ENCODE results near the gene CUZD1.

DNA sequence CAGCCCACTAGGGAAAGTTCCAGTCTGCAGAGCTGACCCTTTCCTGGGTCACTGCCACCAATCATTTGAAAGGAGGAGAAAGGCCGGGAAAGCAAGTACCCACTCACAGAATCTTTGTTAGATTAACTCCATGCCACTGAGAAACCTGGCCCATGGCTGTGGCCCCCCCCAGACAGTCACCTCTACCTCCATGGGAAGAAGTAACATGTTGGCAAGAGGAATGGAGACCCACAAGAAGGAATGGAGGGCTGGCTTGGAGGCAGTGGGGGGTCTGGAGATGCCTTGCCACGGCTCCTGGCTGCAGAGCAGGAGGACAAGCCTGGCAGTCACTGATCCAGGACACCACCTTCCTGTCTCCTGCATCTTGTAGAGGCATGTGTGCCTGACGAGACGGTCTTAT lies 32.9 kb downstream of the CUZD1 start:
- TF ChIP-seq, protein P1, sequence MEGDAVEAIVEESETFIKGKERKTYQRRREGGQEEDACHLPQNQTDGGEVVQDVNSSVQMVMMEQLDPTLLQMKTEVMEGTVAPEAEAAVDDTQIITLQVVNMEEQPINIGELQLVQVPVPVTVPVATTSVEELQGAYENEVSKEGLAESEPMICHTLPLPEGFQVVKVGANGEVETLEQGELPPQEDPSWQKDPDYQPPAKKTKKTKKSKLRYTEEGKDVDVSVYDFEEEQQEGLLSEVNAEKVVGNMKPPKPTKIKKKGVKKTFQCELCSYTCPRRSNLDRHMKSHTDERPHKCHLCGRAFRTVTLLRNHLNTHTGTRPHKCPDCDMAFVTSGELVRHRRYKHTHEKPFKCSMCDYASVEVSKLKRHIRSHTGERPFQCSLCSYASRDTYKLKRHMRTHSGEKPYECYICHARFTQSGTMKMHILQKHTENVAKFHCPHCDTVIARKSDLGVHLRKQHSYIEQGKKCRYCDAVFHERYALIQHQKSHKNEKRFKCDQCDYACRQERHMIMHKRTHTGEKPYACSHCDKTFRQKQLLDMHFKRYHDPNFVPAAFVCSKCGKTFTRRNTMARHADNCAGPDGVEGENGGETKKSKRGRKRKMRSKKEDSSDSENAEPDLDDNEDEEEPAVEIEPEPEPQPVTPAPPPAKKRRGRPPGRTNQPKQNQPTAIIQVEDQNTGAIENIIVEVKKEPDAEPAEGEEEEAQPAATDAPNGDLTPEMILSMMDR (IDR thresholded peaks at IDR 0.05), result no peak
- TF ChIP-seq ZFX (IDR thresholded peaks at IDR 0.05; ENCODE audit: borderline replicate concordance), result no peak
